Medulla oblongata (tissue), 1 donor: ENCODE measurements around the gene SLC1A4.
"Not testable (repeated sequence)": the region's sequence is repeated elsewhere in the genome, so short reads cannot be mapped to it uniquely, and the experiment has no call there.

Experiments used
- DNase-seq: peaks from one replicate; pipeline ENCODE4 v3.0.0-alpha.2; 2015; ENCODE audit errors: extremely low spot score

The SLC1A4 gene

GRCh38 chr2:64989126-64989981, at the start of gene SLC1A4:
Gene SLC1A4, plus strand, starts transcription at chr2:64989399. Its CDS starts 245 bp downstream, at chr2:64989644.
- peak; percentile 88 for DNase-seq

DNA sequence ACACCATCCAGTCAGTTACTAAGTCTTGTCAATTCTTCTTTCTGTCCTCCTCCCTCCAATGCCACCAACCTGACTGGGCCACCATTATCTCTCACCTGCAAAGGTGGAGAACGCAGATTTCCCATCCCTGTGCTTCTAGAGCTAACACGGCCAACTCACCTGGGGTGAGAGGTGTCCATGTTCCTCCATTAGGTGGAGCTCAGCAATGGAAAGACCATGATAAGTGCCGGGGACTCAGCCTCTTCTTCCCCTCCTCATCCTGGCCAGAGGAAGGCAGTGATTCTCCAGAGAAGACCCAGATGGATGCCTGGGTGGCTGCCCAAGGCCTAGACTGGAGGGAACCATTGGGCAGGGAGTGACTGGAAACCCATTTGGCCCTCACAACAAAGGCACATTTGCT, 48.1 kb upstream of the SLC1A4 start:
- no peak for DNase-seq

- no peak for DNase-seq
These were observed 47.4 kb upstream of the SLC1A4 start for GRCh38 chr2:64941801-64942200.

GRCh38 chr2:64942693-64943092, 46.5 kb upstream of the SLC1A4 start:
- no peak for DNase-seq

DNA sequence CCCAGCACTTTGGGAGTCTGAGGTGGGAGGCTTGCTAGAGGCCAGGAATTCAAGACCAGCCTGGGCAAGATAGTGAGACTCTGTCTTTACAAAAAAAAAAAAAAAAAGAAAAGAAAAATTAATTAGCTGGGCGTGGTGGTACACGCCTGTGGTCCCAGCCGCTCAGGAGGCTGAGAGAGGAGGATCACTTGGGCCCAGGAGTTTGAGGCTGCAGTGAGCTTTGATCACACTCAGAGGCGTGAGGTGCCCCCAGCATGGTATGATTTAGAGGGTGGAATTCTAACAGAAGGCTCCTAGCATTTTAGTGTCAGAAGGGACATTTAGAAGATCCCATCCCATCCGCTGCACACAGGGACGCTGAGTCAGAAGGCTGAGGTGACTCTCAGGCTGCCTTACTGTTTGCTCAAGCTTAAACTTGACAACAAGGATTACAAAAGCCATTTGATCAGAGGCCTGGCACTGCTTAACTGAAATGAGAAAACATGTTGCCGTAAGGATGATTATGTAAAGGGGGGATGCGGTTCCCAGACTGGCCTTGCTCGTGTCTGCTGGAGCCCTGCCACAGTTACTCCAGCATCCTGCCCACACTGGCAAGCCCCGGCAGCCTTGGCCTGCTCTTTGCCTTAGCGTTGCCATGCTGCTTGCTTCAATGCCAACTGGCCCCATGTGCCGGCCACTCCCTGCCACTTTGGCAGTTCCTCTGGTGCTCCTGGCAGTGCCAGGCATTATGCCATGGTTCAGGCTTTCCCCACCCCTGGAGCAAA, 45.6 kb upstream of the SLC1A4 start:
- peak; percentile 82 for DNase-seq

- DNase-seq, result no peak
These were observed 44.7 kb upstream of the SLC1A4 start for GRCh38 chr2:64944484-64944883.

- peak; percentile 26 for DNase-seq
These were observed 43.0 kb upstream of the SLC1A4 start for GRCh38 chr2:64945973-64946768.

- no peak for DNase-seq
These were observed 42.4 kb upstream of the SLC1A4 start for GRCh38 chr2:64946769-64947247.

DNA sequence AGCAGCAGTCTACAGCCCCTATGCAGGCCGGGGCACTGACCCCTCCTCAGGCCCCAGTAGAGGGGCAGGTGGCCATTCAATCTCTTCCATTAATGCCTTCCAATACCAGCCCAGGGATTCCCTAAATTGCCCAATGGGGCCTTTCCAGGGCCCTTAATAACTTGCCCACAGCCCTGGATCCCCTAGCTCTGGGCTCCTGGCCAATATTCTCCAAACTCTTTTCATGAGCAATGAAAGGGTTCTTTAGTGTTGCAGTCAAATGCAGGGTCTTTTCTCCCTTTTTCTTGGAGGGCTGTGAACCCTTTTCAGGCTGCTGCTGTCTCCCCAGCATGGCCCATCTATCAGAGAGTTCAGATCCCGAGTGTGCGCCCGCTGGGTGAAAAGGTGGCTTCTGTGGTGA, 41.3 kb upstream of the SLC1A4 start:
- peak; percentile 56 for DNase-seq

DNA sequence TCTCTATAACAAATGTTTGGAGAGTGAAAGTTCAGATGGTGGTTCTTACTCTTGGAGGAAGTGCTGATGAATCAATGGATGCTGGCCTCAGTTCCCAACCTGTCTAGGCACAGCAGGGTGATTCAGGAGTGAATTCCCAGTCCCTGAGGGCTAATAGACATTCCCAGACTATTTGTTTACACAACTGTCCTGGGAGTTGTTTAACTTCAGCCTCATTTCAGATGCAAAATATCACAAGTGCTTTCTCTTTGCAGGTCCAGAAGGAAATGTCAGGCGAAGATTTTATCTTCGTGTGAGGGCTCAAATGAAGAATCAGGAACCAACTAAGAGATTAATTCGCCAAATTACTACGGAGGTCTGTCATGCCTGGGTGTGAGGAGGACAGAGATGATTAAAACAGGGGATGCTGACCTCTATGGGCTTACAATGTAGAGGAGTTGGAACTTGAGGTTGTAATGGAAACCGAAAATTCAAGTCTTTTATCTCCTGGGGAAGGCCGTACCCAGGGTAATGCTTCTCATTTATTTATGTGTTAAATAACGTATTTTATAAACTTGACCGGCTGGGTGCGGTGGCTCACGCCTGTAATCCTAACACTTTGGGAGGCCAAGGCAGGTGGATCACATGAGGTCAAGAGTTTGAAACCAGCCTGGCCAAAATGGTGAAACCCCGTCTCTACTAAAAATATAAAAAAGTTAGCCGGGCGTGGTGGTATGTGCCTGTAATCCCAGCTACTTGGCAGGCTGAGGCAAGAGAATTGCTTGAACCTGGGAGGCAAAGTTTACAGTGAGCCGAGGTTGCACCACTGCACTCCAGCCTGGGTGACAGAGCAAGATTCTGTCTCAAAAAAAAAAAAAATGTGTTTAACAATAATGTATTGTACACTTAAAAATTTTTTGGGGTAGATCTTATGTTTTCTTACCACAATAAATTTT, 38.7 kb upstream of the SLC1A4 start:
- DNase-seq, result no peak

- no peak for DNase-seq
These were observed 37.8 kb upstream of the SLC1A4 start for GRCh38 chr2:64951306-64951953.

DNA sequence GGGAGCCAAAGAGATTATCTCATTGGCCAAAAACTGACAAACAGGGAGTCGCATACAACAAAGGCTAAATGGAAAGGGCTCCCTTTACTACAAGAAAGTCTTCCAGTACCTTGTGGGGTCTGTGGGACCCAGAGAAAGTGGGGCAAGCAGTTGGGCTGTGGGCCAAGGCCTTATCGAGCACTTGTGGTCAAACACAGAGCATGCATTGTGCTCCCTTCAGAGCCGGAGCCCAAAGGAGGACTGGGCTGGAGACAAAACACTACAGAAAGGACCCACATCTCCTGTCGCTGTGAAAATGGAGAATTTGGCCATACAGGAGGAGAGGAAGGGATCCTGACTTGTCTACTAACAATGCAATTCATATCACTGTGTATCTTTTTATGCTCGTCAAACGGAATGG, 37.1 kb upstream of the SLC1A4 start:
- DNase-seq, result no peak

GRCh38 chr2:64952511-64953482, 36.4 kb upstream of the SLC1A4 start:
- no peak for DNase-seq

DNA sequence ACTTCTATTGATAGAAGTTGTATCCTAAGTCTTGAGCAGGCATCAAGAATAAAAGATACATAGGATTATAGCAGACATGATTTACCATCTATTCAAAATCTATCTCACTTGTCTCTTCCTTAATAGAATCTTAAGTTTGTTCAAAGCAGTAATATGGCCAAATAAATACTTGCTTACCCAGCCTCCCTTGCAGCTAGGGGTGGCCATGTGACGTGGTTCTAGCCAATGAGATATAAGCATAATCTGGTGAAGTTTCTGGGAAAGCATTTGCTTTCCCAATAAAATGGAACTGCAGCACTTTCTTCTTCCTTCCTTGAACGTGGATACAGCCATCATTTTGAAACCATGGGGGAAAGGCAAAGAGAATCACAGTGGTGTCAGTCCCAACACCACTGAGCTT, 33.7 kb upstream of the SLC1A4 start:
- DNase-seq, result no peak

DNA sequence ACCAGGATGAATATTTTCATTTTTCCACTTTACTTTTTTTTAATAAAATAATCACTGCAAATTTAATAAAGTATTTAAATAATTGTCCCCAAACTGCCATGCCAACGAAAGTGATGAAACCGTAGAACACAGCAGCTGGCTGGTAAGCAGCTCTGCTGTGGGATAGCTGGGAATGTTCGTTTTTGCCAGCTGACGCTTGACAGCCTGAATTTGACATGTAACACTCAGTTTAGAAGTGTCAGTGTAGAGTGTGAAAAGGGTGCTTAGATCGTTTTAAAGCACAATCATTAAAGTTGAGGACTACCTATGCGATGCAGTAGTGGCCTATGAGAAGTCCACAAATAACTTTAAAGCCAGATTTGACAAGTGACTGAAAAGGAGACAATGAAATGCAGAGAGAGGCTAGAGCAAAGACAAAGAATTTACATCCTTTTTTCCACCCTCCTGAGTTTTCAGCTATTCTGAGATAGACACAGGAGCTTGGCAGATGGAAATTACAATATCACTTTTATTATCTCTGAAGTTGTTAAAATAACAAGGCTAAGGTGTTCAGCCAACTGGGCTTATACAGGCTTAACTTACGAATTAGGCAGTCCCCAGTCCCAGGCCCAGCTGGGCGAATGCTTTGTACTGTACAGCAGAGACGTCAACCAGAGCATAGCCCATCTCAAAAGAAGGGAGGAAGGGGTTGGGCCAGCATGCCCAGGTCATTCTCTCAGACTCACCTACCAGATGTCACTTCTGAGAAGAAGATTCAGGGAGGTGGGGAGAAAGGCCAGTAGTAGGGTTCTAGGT, 31.9 kb upstream of the SLC1A4 start:
- DNase-seq, result no peak

- DNase-seq, result no peak
These were observed 30.6 kb upstream of the SLC1A4 start for GRCh38 chr2:64958556-64958955.

DNA sequence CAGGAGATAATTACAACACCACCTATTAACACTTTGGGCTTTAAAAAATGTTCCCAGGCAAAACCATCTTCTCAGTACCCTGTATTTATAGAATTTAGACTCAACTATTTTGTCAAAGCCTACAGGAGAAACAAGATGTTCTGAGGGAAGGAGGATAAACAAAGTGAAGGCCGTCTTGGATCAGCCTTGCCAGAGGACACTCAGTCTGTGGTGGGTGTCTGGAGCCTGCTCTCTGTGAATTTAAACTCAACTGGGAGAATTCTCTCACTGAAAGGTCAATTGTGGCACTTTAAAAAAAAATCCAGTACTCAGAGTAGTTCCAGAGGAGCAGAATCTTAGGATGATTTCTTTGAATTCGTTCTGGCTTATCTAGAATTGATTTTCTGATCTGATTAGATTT, 28.4 kb upstream of the SLC1A4 start:
- no peak for DNase-seq

- DNase-seq, result not testable (repeated sequence)
These were observed 26.1 kb upstream of the SLC1A4 start for GRCh38 chr2:64963138-64963537.
